ENCODE results near the gene ANKMY2. TPM values are rescaled to one million over a fixed set of nuclear protein-coding genes. Genes with fewer than 3 reads are reported as not detected.

ANKMY2 gene
- total RNA-seq: 32.2 and 33.2 TPM in 2 replicates

GRCh38 chr7:16645593-16646471 is at the start of gene ANKMY2, which contains the start of gene BZW2:
Gene ANKMY2 (minus strand): TSS chr7:16645754. CDS start chr7:16645573, 181 bp downstream.
Gene BZW2 (plus strand): TSS chr7:16646181. CDS start chr7:16665444, 19,263 bp downstream.

Other genes starting within 250 kb of the ANKMY2 start
- gene CRPPA, start 224.2 kb downstream of the ANKMY2 start, total RNA-seq: 0.60 and 0.95 TPM in 2 replicates
- 0.16 TPM in 1 of 2 replicates, not detected in the other for gene SOSTDC1, start 180.0 kb downstream of the ANKMY2 start, total RNA-seq
- not detected in 2 replicates for gene LRRC72, start 118.9 kb downstream of the ANKMY2 start, total RNA-seq
- gene BZW2, start 427 bp upstream of the ANKMY2 start, total RNA-seq: 42.0 and 50.0 TPM in 2 replicates
- gene TSPAN13, start 108.0 kb upstream of the ANKMY2 start, total RNA-seq: 1.8 and 4.1 TPM in 2 replicates
- not detected in 2 replicates for gene AGR2, start 159.2 kb upstream of the ANKMY2 start, total RNA-seq
- gene AGR3, start 236.2 kb upstream of the ANKMY2 start, total RNA-seq: not detected in 2 replicates

Data from bronchial smooth muscle cell (primary cell).